Kidney tubule cell (primary cell): ENCODE results near the gene SASH1.
A peak's percentile ranks its signal among the peaks of the same experiment; 100 is the strongest.

ENCODE experiments used
- DNase-seq: peaks from one replicate; pipeline ENCODE4 v3.0.0-alpha.2; 2018; ENCODE audit warnings: low spot score

SASH1 gene

DNA sequence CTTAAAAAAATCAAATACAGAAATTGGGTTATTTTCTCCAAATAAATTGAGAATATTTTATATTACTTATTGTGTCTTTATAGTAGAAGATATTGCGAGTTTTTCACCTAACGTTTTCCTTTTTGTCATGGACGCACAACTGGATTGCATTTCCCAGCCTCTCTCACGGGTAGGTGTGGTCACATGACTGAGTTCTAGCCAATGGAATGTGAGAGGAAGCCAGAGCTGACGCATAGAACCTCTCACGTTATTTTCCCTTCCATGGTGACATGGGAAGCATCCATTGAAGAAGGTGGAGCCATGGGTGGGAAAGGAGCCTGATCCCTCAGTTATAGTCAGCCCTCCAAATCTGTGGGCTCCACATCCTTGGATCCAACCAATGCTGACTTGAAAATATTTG, 248.2 kb downstream of the SASH1 start:
- DNase-seq: no peak

DNA sequence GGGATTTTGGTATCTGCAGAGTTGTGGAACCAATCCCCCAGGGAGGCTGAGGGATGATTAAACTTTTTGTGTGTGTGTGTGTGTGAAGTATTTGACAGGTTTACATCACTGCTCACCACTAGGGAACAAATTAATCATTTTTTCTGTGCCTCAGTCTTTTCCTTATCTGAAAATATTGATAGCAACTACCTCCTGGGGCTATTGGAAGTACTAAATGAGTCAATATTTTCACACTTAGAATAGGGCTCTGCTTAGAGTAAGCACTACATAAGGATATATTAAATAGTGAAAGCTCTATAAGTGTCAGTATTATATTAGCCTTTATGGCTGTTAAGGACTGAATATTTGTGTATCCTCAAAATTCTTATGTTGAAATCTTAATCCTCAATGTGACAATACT, 249.0 kb downstream of the SASH1 start:
- no peak for DNase-seq

DNA sequence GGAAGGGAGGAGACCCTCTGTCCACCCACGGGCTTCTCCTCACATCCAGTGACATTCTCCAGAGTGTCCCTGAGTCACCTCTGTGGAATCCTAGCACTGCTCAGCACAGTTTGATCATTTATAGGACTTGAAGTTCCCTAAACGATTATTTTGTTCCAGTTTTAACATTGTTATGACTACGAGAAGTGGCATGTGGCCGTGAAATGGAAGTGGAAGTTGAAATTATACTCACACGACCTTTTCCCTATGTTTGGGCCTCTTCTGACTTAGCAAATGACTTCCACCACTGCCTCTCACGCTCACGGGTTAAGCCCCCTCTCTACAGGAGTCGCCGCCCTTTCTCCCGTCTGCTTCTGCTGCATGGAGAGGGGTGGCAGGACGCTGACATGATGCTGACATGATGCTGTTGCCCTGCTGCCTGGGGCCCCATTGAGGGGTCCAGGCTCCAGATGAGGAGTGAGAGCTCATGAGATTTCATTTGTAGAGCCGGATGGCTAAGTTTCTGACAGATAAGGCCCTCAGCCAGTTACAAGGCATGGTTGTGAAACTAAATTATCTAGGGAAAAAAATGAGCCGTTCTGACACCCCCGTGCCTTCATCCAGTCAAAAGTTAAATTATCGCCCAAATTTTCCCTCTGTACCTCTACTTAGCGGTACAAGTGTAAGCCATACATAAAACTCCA, 250.6 kb downstream of the SASH1 start:
- DNase-seq: peak; percentile 66

DNA sequence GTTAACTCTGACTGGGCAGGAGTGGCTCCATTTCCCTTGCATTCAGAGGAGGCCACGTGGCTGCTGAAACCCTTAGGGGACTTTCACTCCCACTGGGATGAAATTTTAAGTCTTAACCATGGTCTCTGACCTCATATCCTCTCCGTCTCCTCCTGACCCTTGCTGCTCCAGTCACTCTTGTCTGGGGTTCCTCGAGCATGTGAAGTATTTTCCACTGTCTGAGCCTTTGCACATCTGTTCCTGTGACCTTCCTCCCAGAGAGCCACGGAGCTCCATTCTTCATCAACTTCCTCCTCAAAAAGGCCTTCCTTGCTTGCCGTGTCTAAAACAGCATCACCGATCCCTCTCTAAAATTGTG, 251.2 kb downstream of the SASH1 start:
- DNase-seq: no peak

DNA sequence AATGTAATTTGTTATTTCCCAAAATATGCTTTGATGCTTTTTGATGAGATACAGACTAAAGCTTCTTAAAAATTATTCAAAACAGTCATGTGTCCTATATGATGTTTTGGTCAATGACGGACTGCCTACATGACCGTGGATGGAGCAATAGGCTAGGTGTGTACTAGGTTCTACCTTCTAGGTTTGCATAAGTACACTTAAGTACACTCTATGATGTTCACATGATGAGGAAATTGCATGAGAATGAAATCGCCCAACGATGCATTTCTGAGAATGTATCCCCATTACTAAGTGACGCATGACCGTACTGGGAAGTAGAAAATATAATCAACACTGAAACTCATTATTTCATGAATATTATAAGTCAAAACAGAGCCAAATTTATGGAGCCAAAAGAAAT, 252.9 kb downstream of the SASH1 start:
- no peak for DNase-seq

DNA sequence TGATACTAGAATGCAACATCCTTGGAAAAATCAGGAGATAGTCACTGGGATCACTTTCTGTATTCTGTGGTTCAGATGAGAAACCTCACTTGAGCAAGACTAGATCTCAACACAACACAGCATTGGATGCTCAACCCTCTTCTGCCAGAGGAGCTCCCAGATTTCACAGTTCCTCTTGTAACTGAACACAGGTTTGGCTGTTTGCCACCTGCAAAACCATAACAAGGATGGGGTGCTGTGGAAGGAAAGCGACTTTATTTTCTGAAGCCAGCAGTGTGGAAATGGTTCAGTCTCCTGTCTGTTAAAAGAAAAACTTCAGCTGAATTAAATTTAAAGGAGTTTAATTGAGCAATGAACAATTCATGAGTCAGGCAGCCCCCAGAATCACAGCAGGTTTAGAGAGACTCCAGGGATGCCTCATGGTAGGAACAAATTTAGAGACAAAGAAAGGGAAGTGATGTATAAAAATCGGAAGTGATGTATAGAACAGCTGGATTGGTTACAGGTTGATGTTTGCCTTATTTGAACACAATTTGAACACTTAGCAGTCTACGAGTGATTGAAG, 254.3 kb downstream of the SASH1 start:
- DNase-seq: no peak

DNA sequence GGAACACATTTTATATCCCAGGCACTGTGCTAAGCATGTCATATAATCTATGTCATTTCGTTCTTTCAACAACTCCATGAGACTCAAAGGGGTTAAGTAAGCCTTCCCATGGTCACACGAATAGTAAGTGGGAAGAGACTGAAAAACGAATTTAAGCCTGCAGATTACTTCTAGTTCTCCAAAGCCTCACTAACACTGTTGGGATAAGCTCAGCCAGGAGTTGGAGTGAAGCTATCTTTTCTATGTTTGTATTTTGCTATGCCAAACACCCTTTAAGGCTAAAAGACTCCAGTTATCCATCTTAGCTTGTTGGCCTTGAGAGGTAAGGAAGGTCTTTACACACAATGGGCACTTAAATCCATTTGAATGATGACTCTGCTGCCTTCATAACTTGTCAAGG, 256.1 kb downstream of the SASH1 start:
- DNase-seq: no peak

DNA sequence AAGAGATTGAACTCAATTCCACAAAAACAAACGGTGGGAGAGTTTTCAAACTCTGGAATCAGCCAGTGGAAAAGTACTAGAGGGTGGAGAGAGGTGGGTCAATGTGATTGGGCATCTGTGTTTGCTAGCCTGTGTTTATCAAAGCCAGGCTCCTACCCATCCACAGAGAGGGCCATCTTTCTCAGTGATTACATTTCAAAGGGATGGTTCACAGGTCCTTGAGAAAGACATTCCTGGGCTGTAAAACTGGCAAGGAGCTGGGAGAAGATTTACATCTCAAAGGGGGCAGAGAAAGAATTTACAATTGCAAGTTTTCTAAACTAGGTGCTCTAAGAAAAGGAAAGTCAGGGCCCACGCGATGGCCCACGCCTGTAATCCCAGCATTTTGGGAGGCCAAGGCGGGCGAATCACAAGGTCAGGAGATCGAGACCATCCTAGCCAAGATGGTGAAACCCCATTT, 257.4 kb downstream of the SASH1 start:
- DNase-seq: no peak
